22Rv1 (cell line): ENCODE data around the gene BCR.

ENCODE experiments used
- CTCF ChIP-seq: fragments of 450-650 bp; IDR thresholded peaks from 2 replicates; pipeline ENCODE4 v1.5.1; 2017; ENCODE audit warnings: mild to moderate bottlenecking
- ZFX ChIP-seq: fragments of 450-650 bp; IDR thresholded peaks from 2 replicates; pipeline ENCODE4 v1.6.1; 2017; ENCODE audit warnings: antibody characterized with exemption, borderline replicate concordance

DNA sequence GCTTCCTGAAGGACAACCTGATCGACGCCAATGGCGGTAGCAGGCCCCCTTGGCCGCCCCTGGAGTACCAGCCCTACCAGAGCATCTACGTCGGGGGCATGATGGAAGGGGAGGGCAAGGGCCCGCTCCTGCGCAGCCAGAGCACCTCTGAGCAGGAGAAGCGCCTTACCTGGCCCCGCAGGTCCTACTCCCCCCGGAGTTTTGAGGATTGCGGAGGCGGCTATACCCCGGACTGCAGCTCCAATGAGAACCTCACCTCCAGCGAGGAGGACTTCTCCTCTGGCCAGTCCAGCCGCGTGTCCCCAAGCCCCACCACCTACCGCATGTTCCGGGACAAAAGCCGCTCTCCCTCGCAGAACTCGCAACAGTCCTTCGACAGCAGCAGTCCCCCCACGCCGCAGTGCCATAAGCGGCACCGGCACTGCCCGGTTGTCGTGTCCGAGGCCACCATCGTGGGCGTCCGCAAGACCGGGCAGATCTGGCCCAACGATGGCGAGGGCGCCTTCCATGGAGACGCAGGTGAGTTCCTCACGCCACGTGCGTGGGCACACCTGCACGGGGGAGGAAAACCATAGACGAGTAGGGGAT, 1.5 kb downstream of the BCR start:
- no peak for TF ChIP-seq CTCF
- no peak for TF ChIP-seq ZFX
